Measurements from ENCODE around the gene TASL.

Gene TASL

DNA sequence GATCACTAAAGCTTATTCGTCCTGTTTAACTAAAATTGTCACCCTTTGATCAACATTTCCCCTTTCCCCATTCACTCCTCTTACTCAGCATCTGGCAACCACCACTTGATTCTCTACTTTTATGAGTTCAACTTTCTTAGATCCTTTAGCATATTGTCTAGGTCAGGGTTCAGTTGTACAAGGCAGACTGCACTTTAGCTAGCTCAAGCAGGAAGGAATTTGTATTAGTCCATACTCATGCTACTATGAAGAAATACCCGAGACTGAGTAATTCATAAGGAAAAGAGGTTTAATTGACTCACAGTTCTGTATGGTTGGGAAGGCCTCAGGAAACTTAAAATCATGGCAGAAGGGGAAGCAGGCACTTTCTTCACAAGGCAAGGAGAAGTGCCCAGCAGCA lies 44.3 kb downstream of the TASL start:
- no peak overlapping the region for H3K4me3 ChIP-seq (ENCODE audit: low read depth in 1 of 2, low read length in 2 of 2)
- H3K4me1 ChIP-seq (ENCODE audit: control insufficient read depth in 1 of 2, insufficient read depth in 2 of 2, low read length in 2 of 2): no peaks in the 10 kb centered on the region

DNA sequence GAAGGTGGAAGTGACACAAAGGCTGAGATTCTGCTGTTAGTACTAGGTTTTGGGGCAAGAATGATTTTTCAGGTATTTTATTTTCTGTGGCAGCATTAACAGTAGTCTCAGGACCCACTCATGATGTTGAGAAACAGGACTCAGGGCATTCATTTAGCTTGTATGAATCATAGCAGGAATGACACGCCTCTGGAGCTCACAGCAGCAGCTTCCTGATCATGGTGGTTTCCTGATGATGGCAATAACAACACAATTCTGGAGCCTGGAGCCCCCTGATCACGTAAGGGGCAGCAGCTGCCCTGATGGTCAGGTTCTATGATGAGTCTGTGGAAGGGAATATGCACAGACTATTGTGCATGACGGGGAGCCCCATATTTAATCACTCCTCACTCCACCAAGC lies 47.0 kb downstream of the TASL start:
- H3K36me3 ChIP-seq (ENCODE audit: control insufficient read depth in 1 of 2, insufficient read depth in 2 of 2, low read length in 2 of 2): no peaks in the 10 kb centered on the region
- H3K27ac ChIP-seq (ENCODE audit: low read depth, low read length): no peak overlapping the region
- H3K9me3 ChIP-seq (ENCODE audit: control insufficient read depth in 1 of 2, low read length in 2 of 2): no peaks in the 10 kb centered on the region
- H3K4me3 ChIP-seq (ENCODE audit: low read depth in 1 of 2, low read length in 2 of 2): no peak overlapping the region
- H3K4me1 ChIP-seq (ENCODE audit: control insufficient read depth in 1 of 2, insufficient read depth in 2 of 2, low read length in 2 of 2): no peaks in the 10 kb centered on the region
- no peaks in the 10 kb centered on the region for H3K27me3 ChIP-seq (ENCODE audit: control insufficient read depth in 1 of 2, insufficient read depth in 2 of 2, low read length in 2 of 2)
- no peak overlapping the region for H3K9ac ChIP-seq (ENCODE audit: low read depth in 1 of 2, low read length in 2 of 2)

More for the DNA sequence above, 44.3 kb downstream of the TASL start:
- Histone ChIP-seq H3K9ac (ENCODE audit: low read depth in 1 of 2, low read length in 2 of 2) (no peak overlapping the region), H3K27me3 (ENCODE audit: control insufficient read depth in 1 of 2, insufficient read depth in 2 of 2, low read length in 2 of 2) (no peaks in the 10 kb centered on the region), H3K9me3 (ENCODE audit: control insufficient read depth in 1 of 2, low read length in 2 of 2) (no peaks in the 10 kb centered on the region), H3K36me3 (ENCODE audit: control insufficient read depth in 1 of 2, insufficient read depth in 2 of 2, low read length in 2 of 2) (no peaks in the 10 kb centered on the region), H3K27ac (ENCODE audit: low read depth, low read length) (no peak overlapping the region)

DNA sequence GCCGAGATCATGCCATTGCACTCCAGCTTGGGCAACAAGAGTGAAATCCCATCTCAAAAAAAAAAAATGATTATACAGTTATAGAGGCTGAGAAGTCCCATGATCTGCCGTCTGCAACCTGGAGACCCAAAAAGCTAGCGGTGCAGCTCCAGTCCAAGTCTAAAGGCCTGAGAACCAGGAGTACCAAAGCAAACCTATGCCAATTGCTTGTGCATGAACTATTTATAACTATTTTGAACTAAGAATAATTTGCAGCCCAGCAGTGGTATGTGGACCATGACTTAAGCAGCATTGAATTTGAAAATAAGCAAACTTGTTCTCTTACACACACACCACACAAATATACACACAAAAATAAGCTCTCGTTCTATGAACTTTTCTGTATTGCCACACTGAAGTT lies 51.8 kb downstream of the TASL start:
- Histone ChIP-seq H3K4me1 (ENCODE audit: control insufficient read depth in 1 of 2, insufficient read depth in 2 of 2, low read length in 2 of 2) (no peaks in the 10 kb centered on the region), H3K4me3 (ENCODE audit: low read depth in 1 of 2, low read length in 2 of 2) (no peak overlapping the region), H3K27ac (ENCODE audit: low read depth, low read length) (no peak overlapping the region), H3K36me3 (ENCODE audit: control insufficient read depth in 1 of 2, insufficient read depth in 2 of 2, low read length in 2 of 2) (no peaks in the 10 kb centered on the region), H3K9me3 (ENCODE audit: control insufficient read depth in 1 of 2, low read length in 2 of 2) (no peaks in the 10 kb centered on the region), H3K9ac (ENCODE audit: low read depth in 1 of 2, low read length in 2 of 2) (no peak overlapping the region), H3K27me3 (ENCODE audit: control insufficient read depth in 1 of 2, insufficient read depth in 2 of 2, low read length in 2 of 2) (no peaks in the 10 kb centered on the region)

DNA sequence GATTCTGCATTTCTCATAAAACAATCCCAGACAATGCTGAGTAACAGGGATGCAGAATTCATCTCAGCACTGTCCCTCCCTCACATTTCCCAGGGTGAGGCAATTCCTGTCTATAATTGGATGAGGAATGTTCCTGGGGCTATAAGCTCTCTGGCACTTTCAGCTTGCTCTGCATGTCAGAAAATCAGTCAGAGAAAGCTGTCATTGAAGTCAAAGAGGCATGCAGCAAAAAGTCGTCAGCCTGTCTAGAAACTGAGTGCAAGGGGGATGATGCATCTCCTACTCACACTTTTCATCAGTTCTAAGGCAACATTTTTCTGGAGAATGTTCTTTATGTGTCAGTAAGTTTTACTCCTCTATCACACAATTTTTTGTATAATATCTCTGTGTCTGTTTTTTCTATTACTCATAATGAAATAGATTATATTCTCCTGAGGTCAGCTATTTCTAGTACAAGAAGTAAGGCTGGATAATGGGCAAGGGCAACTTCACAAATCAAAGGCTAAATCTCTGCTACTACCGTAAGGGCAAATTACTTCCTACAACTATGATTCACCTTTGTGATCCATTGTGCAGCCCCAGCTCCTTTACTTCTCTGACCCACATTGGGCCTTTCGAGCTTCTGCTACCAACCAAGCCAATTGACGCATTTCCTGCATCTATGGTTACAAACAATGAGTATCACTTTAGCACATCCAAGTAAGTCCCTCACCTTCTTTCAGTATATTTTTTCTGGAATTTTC lies 56.0 kb downstream of the TASL start:
- H3K4me3 ChIP-seq (ENCODE audit: low read depth in 1 of 2, low read length in 2 of 2): no peak overlapping the region
- no peaks in the 10 kb centered on the region for H3K36me3 ChIP-seq (ENCODE audit: control insufficient read depth in 1 of 2, insufficient read depth in 2 of 2, low read length in 2 of 2)
- no peak overlapping the region for H3K9ac ChIP-seq (ENCODE audit: low read depth in 1 of 2, low read length in 2 of 2)
- H3K4me1 ChIP-seq (ENCODE audit: control insufficient read depth in 1 of 2, insufficient read depth in 2 of 2, low read length in 2 of 2): no peaks in the 10 kb centered on the region
- H3K27ac ChIP-seq (ENCODE audit: low read depth, low read length): no peak overlapping the region
- H3K27me3 ChIP-seq (ENCODE audit: control insufficient read depth in 1 of 2, insufficient read depth in 2 of 2, low read length in 2 of 2): no peaks in the 10 kb centered on the region
- H3K9me3 ChIP-seq (ENCODE audit: control insufficient read depth in 1 of 2, low read length in 2 of 2): no peaks in the 10 kb centered on the region

DNA sequence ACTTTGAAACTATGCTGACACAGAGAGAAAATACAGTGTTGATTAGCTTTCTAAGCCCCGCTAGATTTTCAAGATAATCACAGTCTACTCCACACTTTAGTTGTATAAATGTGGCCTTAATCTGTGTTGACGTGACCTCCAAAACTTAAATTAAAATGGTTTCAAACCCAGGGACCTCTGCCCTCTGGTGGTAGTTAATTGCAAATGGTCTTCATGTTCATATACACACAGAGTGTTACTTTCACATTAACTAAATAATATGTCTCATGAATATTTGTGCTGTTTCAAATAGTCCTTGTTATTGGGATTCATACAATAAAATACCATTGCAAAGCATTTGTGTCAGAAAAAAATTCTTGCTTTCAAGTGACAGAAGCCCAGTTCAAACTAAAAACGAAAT lies 64.3 kb downstream of the TASL start:
- no peaks in the 10 kb centered on the region for H3K36me3 ChIP-seq (ENCODE audit: control insufficient read depth in 1 of 2, insufficient read depth in 2 of 2, low read length in 2 of 2)
- no peak overlapping the region for H3K27ac ChIP-seq (ENCODE audit: low read depth, low read length)
- no peaks in the 10 kb centered on the region for H3K9me3 ChIP-seq (ENCODE audit: control insufficient read depth in 1 of 2, low read length in 2 of 2)
- H3K27me3 ChIP-seq (ENCODE audit: control insufficient read depth in 1 of 2, insufficient read depth in 2 of 2, low read length in 2 of 2): no peaks in the 10 kb centered on the region
- H3K4me3 ChIP-seq (ENCODE audit: low read depth in 1 of 2, low read length in 2 of 2): no peak overlapping the region
- no peak overlapping the region for H3K9ac ChIP-seq (ENCODE audit: low read depth in 1 of 2, low read length in 2 of 2)
- H3K4me1 ChIP-seq (ENCODE audit: control insufficient read depth in 1 of 2, insufficient read depth in 2 of 2, low read length in 2 of 2): no peaks in the 10 kb centered on the region
